Measurements from ENCODE around the gene CRYAA.
"Not testable (repeated sequence)": the region's sequence is repeated elsewhere in the genome, so short reads cannot be mapped to it uniquely, and the experiment has no call there.

CRYAA gene, protein sequence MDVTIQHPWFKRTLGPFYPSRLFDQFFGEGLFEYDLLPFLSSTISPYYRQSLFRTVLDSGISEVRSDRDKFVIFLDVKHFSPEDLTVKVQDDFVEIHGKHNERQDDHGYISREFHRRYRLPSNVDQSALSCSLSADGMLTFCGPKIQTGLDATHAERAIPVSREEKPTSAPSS

DNA sequence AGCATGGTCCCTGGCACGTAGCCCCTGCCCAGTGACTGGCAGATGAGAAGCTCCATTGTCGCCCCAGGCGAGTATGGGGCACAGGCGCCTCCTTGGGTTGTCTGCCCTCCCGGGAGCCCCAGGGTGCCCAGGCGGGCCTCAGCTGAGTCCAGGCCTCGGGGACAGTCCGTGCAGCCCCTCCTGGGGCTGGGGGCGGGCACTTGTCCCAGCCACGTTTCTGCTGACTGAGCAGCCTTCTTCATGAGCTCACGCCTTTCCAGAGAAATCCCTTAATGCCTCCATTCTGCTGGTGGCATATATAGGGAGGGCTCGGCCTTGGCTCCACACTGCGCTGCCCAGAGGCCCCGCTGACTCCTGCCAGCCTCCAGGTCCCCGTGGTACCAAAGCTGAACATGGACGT lies at the start of gene CRYAA:
TSS of gene CRYAA (plus strand) at position 301 of the 400 bp plus-strand sequence. CDS start at position 393, 92 bp downstream.
- DNase-seq (ENCODE audit: low spot score) = not testable (repeated sequence)

DNA sequence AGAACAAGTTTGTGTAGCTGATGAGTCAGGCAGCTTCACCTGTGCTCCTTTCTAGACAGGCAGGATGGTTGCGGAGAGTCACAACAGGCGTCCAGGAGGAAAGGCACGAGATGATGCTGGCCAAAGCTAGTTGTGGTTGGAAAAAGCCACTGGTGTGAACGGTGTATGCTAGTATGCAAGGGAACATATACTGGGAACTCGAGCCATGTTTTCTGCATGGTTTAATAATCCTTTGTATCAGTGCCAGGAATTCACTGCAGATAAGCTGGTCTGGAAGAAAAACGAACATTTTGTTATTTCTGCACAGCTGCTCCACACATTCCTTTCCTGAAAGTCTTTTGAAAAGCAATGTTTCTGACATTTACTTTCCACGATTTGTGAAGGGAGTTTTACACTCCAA lies 38.7 kb upstream of the CRYAA start:
- DNase-seq (ENCODE audit: low spot score) = not testable (repeated sequence)

DNA sequence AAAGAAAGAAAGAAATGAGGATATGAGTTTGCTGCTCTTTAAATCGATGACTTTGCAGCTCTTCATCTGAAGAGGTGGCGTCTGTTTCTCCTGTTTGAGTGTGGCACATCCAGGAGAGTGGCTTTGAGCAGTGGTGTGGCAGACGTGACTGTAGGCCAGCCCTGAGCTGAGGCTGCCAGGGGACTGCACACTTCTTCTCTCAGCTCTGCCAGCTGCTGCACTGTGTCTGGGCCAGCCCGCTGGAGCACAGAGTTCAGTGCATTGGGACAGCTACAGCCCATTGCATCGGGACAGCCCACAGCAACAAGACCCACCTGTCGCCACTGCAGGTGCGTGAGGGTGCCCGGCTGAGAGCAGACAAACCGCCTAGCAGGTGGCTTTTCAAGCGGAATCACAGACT lies 34.3 kb upstream of the CRYAA start:
- not testable (repeated sequence) for DNase-seq (ENCODE audit: low spot score)

DNA sequence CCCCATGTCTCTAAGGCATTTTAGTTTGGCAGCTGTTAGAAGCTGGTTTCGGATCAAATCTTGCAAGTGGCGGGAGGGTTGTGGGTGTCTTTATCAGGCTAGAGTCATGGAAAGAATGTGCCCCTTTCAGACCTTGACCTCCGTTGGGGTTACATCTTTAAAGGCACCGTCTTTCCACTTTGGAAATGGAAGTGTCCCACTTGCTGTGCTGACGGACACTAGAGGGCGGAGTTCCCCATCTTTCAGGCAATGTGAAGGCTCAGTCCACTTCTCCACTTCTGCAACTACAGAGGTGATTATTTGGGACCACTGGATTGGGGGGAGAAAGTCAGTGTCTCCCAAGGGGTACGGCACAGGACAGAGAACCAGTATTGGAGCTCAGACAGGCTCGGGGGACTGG lies 29.9 kb upstream of the CRYAA start:
- DNase-seq (ENCODE audit: low spot score) = not testable (repeated sequence)

DNA sequence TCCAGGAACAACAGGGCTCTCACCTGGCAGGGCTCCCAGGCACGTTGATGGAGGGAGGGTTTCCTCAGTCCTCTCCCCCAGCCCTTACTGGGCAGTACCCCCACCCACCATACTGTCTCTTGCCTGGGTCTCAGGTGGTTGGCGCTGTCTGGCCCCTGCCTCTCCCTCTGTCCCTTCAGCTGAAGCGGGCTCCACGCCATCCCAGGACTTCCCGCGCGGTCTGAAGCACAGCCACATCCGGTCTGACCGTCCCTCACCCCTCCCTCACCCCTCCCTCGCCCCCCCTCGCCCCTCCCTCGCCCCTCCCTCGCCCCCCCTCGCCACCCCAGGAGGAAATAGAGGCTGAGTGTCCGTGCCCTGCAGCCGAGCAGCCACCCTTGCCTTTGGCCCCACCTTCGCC lies 27.4 kb upstream of the CRYAA start:
- not testable (repeated sequence) for DNase-seq (ENCODE audit: low spot score)

- not testable (repeated sequence) for DNase-seq (ENCODE audit: low spot score)
Observed at GRCh38 chr21:43146637-43147036, 22.2 kb upstream of the CRYAA start.

DNA sequence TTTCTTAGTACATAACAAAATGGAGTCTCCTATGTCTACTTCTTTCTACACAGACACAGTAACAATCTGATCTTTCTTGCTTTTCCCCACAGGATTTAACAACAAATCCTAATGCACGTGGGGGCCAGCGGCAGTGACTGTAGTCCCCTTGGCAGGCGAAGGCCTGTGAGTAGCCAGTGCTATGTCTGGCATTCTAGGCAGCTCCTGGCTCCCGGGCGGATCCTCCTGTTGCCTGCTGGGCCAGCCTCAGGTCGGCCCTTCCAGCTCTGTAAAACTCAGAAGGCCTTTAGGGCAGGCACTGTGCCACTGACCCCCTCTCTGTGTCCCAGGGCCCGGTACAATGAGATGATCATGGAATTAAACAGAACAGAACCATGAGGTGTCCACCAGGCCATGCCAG lies 20.8 kb upstream of the CRYAA start:
- DNase-seq (ENCODE audit: low spot score) = not testable (repeated sequence)

DNA sequence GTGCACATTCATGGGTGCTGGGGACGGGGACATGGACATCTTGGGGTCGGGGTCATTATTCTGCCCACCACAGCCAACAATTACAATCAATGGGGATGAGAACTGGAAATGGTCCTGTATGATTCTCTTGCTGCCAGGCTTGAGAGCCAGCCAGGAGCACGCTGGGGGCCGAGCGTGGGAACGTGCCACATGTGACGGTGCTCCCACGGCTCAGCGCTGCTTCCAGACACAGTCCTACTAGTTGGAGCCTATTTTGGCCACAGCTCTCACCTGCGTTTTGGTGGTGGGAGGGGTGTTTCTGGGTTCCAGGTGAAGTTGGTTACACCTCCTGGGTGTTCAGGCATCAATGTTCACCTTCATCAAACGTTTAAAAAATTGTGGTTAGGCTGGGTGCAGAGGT lies 19.5 kb upstream of the CRYAA start:
- DNase-seq (ENCODE audit: low spot score) = not testable (repeated sequence)

DNA sequence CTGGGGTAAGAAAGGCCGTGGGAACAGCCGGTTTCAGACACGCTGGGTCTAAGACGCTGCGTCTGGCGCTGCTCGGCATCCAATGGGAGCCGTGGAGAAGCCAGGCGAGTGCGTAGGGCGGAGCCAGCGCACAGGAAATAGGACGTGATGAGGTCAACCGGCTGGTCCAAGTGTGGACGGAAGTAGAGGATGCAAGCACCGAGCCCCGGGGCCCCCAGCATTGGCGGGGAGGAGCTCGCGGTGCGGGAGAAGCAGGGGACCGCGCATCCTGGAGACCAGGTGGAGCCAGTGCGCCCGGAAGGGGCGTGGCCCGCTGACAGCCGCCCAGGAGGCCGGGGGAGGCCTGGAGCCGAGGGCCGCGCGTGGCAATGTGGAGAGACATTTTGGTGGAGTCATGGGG lies 15.2 kb upstream of the CRYAA start:
- DNase-seq (ENCODE audit: low spot score) = not testable (repeated sequence)

DNA sequence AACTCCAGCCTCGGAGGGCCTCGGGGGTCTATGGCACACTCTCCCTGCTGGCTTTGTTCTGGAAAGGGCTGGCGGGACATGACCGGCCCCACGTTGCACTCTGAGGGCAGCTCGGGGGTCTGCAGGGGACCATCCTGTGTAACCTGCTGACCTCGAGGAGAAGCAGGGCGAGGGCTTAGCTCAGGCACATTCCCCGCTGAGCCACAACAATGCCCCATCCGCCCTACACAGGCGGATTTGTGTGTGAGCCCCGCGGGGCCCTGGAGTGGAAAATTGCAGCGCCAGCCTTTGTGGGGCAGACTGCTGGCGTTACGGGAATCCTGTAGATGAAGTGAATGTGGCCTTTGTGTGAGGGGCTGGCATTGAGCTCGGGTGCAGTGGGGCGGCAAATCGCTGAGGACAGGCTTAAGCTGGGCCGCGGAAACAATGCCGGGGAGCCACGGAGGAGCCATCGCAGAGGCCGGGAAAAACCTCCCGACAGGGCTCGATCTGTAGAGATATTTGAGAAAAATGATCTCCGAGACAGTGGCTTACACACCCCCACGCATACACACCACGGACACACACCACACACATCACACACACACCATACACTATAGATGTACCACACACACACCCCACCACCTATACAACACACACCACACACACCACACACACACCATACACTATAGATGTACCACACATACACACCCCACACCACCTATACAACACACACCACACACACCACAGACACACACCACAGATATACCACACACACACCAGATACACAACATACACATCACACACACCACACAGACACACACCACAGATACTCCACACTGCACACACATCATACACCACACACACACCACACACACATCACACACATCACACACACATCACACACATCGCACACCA lies 9.3 kb upstream of the CRYAA start:
- not testable (repeated sequence) for DNase-seq (ENCODE audit: low spot score)

GRCh38 chr21:43161826-43162707 lies 6.7 kb upstream of the CRYAA start:
- DNase-seq (ENCODE audit: low spot score) = not testable (repeated sequence)

DNA sequence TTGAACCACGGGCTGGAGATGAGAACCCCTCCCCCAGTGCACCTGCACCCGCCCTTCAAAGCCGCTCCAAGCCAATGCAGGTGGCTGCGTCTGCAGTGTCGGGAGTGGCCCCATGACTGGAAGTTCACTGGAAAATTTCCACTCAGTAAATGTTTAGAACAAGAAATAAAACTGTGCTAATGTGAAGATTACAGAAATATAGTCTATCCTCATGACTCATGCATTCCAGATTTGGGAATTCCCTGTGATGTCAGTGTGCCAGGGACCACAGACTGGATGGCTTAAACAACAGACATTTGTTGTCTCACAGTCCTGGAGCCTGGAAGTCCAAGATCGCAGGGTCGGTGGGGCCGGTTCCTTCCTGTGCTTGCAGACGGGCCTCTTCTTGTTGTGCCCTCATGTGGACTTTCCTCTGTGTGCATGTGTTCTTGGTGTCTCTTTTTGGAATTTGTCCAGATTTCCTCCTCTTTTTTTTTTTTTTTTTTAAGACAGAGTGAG lies 6.1 kb upstream of the CRYAA start:
- DNase-seq (ENCODE audit: low spot score) = not testable (repeated sequence)

GRCh38 chr21:43164823-43165222 lies 4.0 kb upstream of the CRYAA start:
- not testable (repeated sequence) for DNase-seq (ENCODE audit: low spot score)

DNA sequence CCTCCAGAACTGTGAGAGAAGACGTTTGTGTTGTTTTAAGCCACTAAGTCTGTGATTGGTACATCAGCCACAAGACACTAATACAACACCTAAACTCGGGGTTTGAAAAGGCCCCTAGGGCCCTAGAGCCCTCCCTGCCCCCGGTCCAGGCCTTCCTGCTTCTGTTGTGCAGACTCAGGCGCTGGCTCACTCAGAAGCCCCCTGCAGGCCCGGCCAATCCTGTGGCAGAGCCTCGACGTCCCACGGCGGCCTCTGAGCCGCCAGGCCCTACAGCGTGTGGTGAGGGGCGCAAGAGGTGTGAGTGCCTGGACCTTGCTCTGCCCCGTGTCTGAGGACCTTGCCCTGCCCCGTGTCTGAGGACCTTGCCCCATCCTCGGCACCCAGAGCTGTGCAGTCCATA lies 3.1 kb upstream of the CRYAA start:
- DNase-seq (ENCODE audit: low spot score) = not testable (repeated sequence)

- DNase-seq (ENCODE audit: low spot score) = not testable (repeated sequence)
Observed at GRCh38 chr21:43169230-43169886, 550 bp downstream of the CRYAA start.

GRCh38 chr21:43169891-43170290 lies 1.1 kb downstream of the CRYAA start:
- not testable (repeated sequence) for DNase-seq (ENCODE audit: low spot score)

- not testable (repeated sequence) for DNase-seq (ENCODE audit: low spot score)
Observed at GRCh38 chr21:43172812-43173211, 4.0 kb downstream of the CRYAA start.

DNA sequence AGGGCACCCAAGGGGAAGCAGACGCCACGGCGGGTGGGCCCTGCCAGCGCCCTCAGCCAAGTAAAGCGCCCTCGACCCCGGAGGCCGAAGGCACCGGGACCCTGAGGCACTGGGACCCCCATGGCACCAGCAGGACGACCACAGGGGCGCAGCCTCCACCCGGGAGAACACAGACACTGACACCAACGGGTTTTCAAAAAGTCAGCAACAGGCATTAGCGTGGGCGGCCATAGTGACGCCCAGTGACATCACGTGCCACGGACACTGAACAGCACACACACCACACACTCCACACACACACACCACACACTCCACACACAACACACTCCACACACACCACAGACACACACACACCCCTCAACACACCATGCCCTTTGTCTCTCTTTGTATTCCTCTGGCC lies 4.6 kb downstream of the CRYAA start:
- not testable (repeated sequence) for DNase-seq (ENCODE audit: low spot score)

DNA sequence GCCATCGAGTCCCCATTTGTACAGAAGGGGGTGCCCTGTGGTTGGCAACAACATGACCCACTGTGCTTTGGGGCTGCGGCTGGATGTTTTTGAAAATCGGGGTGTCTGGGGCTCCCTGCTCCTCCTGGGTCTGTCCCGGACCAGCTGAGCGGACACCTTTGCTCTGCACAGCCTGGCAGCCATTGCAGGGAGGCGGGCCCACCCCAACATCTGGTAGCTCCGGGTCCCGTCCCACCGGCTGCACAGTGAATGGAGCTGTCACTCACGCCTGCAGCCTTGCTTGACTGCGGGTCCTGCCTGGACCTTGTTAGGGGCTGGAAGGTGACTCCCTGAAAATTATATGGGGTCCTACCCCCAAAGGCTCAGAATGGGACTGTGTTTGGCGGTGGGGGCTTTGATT lies 5.1 kb downstream of the CRYAA start:
- DNase-seq (ENCODE audit: low spot score) = not testable (repeated sequence)

DNA sequence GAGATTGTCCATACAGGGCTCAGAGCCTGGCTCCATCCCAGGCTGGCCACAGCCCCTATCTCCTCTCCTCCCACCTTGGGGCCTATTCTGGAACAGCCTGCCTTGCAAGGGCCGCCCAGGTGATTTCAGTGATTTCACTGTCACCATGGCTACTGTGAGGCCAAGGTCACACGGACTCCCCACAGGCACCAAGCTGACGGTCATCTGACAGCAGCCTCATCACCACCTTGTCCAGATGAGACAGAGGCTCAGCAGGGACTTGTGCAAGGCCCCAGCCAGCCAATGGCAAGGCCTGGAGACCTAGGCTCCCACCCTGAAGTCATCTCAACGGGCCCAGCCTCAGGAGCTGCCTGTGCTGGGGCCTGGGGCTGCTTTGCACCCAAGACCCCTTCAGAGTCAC lies 6.2 kb downstream of the CRYAA start:
- not testable (repeated sequence) for DNase-seq (ENCODE audit: low spot score)

DNA sequence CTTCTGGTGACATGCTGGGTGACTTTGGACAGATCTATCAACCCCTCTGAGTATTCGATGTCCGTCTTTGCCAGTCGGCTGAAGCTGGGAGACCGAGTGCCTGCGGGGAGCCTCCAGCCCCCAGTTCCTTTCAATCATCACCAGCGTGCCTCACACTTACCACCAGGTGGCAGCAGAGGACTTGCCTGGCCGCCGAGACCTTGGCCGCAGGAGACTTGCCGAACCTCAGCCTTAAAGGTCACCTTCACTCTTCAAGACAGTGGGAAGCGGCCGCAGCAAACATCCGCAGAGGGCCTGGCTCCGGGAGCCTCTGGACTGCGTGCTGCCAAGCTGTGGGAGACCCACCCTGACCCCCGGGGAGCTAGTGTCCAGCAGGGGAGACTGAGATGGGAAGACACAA lies 7.8 kb downstream of the CRYAA start:
- not testable (repeated sequence) for DNase-seq (ENCODE audit: low spot score)
